Ectodermal cell (in vitro differentiated cells): Measurements from ENCODE around the gene GH1.
"Not testable (repeated sequence)": the region's sequence is repeated elsewhere in the genome, so short reads cannot be mapped to it uniquely, and the experiment has no call there.

Experiments
- H3K27ac ChIP-seq: 2 replicates; pipeline ENCODE4 v1.7.0; 2013; ENCODE audit warnings: mild to moderate bottlenecking, low read depth, low read length; ENCODE audit not compliant: insufficient read depth, poor library complexity, severe bottlenecking
- H3K27me3 ChIP-seq: 2 replicates; pipeline ENCODE4 v1.7.0; 2013; ENCODE audit warnings: mild to moderate bottlenecking, low read length; ENCODE audit not compliant: insufficient read depth, control insufficient read depth, poor library complexity, severe bottlenecking
- H3K36me3 ChIP-seq: one replicate; pipeline ENCODE4 v1.7.0; 2013; ENCODE audit warnings: low read length; ENCODE audit not compliant: control insufficient read depth, insufficient read depth
- H3K4me1 ChIP-seq: one replicate; pipeline ENCODE4 v1.7.0; 2013; ENCODE audit warnings: low read length; ENCODE audit not compliant: control insufficient read depth, insufficient read depth
- H3K4me3 ChIP-seq: 2 replicates; pipeline ENCODE4 v1.7.0; 2013; ENCODE audit warnings: low read depth, low read length, control low read depth; ENCODE audit not compliant: insufficient read depth
- H3K9me3 ChIP-seq: 2 replicates; pipeline ENCODE4 v1.7.0; 2013; ENCODE audit warnings: mild to moderate bottlenecking, low read length, moderate library complexity; ENCODE audit not compliant: control insufficient read depth
- WGBS, 2 experiments: methylation state at CpG; one replicate each; pipeline ENCODE4 v1.1.7; 2013; ENCODE audit warnings: missing lambda C conversion rate in 2 of 2; 5-methylcytosine and 5-hydroxymethylcytosine counted together

Gene GH1

DNA sequence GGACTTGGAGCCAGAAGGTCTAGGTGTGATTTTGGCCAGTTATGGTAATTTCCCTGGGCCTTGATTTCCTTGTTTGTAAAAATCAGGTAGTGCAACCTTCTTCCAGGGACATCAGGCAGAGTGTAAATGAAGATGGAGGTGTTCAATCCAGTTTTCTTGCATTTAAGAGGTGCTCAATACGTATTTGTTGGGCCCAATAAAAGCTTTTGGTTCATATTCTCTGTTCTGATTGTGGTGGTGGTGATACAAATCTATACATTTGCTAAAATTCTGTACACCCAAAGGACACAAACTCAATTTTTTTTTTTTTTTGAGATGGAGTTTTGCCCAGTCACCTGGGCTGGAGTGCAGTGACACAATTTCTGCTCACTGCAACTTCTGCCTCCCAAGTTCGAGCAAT is 7.5 kb upstream of the GH1 start:
- H3K27me3 ChIP-seq = no peaks in the 10 kb centered on the region
- H3K27ac ChIP-seq = no peak overlapping the region
- no peaks in the 10 kb centered on the region for H3K36me3 ChIP-seq
- WGBS, 2 experiments = 95 to 98% methylated on average over 2 of the region's 2 CpGs
- no peaks in the 10 kb centered on the region for H3K4me1 ChIP-seq
- H3K4me3 ChIP-seq = no peak overlapping the region
- no peaks in the 10 kb centered on the region for H3K9me3 ChIP-seq

DNA sequence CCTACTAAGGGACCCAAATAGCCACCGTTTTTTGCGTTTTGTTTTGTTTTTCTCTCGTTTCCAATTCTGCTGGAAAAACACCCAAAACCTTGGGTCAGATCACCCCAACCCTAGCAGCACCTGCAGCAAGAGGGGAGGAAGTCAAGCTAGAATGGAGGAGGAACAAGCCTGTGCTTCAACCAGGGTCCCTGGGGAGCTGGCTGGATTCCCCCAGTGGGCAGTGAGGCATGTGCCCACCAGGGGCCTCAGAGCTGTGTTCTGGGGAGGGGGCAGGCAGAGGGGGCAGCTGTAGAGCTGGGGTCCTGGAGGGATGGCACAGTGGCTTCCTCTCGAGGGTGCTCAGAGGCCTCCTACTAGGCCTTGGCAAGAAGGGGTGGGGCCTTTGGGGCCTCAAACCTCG is 7.0 kb upstream of the GH1 start:
- 88 to 90% methylated on average over 5 of the region's 5 CpGs for WGBS, 2 experiments
- H3K9me3 ChIP-seq = no peaks in the 10 kb centered on the region
- no peaks in the 10 kb centered on the region for H3K4me1 ChIP-seq
- H3K27me3 ChIP-seq = no peaks in the 10 kb centered on the region
- no peak overlapping the region for H3K4me3 ChIP-seq
- no peak overlapping the region for H3K27ac ChIP-seq
- no peaks in the 10 kb centered on the region for H3K36me3 ChIP-seq

DNA sequence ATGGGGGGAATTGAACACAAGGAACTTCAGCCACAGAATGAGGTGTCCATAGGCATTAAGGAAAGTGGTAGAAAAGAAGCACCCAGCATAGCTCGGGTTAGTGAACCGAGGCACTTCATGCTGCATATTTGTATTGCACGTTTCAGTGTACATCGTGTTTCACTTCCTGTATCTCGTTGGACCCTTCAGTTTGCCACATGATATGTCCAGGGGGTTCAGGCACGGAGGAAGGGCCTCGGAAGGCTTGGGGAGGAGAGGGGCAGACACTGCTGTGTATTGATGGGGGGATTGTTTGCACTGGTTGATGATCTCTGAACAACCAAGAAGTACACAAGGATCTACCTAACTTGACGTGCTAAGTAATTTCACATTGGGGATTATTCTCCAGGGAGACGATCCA is 3.8 kb upstream of the GH1 start:
- not testable (repeated sequence) for H3K4me1 ChIP-seq, H3K27me3 ChIP-seq, H3K27ac ChIP-seq, H3K4me3 ChIP-seq, H3K36me3 ChIP-seq, H3K9me3 ChIP-seq
- 94% methylated on average over 8 to 9 of the region's 9 CpGs for WGBS, 2 experiments

- H3K36me3 ChIP-seq, H3K4me1 ChIP-seq, H3K27me3 ChIP-seq, H3K9me3 ChIP-seq, H3K4me3 ChIP-seq, H3K27ac ChIP-seq: not testable (repeated sequence)
- 92 to 93% methylated on average over 5 of the region's 5 CpGs for WGBS, 2 experiments
Measured at GRCh38 chr17:63920779-63921178, 2.1 kb upstream of the GH1 start.

GRCh38 chr17:63920050-63920449 is 1.4 kb upstream of the GH1 start:
- not testable (repeated sequence) for H3K36me3 ChIP-seq, H3K4me1 ChIP-seq, H3K27me3 ChIP-seq, H3K27ac ChIP-seq, H3K4me3 ChIP-seq, H3K9me3 ChIP-seq
- 92 to 93% methylated on average over 6 of the region's 6 CpGs for WGBS, 2 experiments

GRCh38 chr17:63919311-63919723 is 678 bp upstream of the GH1 start:
- 60 to 63% methylated on average over 8 of the region's 8 CpGs for WGBS, 2 experiments
- H3K4me3 ChIP-seq = no peak overlapping the region

DNA sequence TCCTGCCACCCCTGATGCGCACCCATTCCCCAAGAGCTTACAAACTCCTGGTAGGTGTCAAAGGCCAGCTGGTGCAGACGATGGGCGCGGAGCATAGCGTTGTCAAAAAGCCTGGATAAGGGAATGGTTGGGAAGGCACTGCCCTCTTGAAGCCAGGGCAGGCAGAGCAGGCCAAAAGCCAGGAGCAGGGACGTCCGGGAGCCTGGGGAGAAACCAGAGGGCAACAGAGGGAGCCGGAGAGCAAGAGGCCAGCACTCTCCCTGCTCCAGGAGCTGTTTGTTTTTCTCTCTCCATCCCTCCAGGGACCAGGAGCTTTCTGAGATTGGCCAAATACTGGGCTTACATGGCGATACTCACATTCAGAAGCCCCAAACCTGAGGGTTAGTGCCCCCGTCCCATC is 334 bp downstream of the GH1 start:
- Histone ChIP-seq H3K4me3 (no peak overlapping the region), H3K27me3 (no peaks in the 10 kb centered on the region), H3K36me3 (no peaks in the 10 kb centered on the region), H3K9me3 (no peaks in the 10 kb centered on the region), H3K4me1 (no peaks in the 10 kb centered on the region), H3K27ac (no peak overlapping the region)
- 34 to 37% methylated on average over 10 of the region's 10 CpGs for WGBS, 2 experiments

More at GRCh38 chr17:63919311-63919723, 678 bp upstream of the GH1 start:
- H3K27ac ChIP-seq = no peak overlapping the region
- no peaks in the 10 kb centered on the region for H3K27me3 ChIP-seq
- no peaks in the 10 kb centered on the region for H3K4me1 ChIP-seq
- H3K36me3 ChIP-seq = no peaks in the 10 kb centered on the region
- no peaks in the 10 kb centered on the region for H3K9me3 ChIP-seq

DNA sequence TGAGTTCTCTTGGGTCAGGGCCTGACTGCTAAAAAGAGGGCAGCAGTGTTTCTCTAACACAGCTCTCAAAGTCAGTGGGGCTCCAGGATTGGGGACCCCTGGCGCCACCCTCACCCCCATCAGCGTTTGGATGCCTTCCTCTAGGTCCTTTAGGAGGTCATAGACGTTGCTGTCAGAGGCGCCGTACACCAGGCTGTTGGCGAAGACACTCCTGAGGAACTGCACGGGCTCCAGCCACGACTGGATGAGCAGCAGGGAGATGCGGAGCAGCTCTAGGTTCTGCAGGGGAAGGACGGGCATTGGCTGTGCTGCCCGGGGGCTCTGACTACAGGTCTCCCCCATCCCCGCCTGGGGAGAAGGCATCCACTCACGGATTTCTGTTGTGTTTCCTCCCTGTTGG is 993 bp downstream of the GH1 start:
- no peaks in the 10 kb centered on the region for H3K27me3 ChIP-seq
- H3K27ac ChIP-seq = no peak overlapping the region
- H3K4me3 ChIP-seq = no peak overlapping the region
- H3K36me3 ChIP-seq = no peaks in the 10 kb centered on the region
- no peaks in the 10 kb centered on the region for H3K9me3 ChIP-seq
- H3K4me1 ChIP-seq = no peaks in the 10 kb centered on the region
- 79 to 84% methylated on average over 13 of the region's 13 CpGs for WGBS, 2 experiments

GRCh38 chr17:63917206-63917605 is 1.4 kb downstream of the GH1 start:
- not testable (repeated sequence) for H3K36me3 ChIP-seq, H3K9me3 ChIP-seq, H3K27ac ChIP-seq, H3K27me3 ChIP-seq, H3K4me3 ChIP-seq, H3K4me1 ChIP-seq
- WGBS, 2 experiments = 93 to 97% methylated on average over 10 of the region's 11 CpGs

GRCh38 chr17:63916566-63917185 is 2.0 kb downstream of the GH1 start:
- Histone ChIP-seq H3K4me1 (no peaks in the 10 kb centered on the region), H3K4me3 (no peak overlapping the region)
- WGBS, 2 experiments = 90 to 94% methylated on average over 12 of the region's 12 CpGs

DNA sequence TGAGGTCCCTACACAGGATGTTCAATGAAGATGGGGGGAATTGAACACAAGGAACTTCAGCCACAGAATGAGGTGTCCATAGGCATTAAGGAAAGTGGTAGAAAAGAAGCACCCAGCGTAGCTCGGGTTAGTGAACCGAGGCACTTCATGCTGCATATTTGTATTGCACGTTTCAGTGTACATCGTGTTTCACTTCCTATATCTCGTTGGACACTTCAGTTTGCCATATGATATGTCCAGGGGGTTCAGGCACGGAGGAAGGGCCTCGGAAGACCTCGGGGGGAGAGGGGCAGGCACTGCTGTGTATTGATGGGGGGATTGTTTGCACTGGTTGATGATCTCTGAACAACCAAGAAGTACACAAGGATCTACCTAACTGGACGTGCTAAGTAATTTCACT is 2.9 kb downstream of the GH1 start:
- H3K4me1 ChIP-seq, H3K4me3 ChIP-seq, H3K36me3 ChIP-seq, H3K27ac ChIP-seq, H3K9me3 ChIP-seq, H3K27me3 ChIP-seq: not testable (repeated sequence)
- WGBS, 2 experiments = 92 to 93% methylated on average over 10 of the region's 10 CpGs

More at GRCh38 chr17:63916566-63917185, 2.0 kb downstream of the GH1 start:
- no peaks in the 10 kb centered on the region for H3K36me3 ChIP-seq
- H3K27ac ChIP-seq = no peak overlapping the region
- no peaks in the 10 kb centered on the region for H3K27me3 ChIP-seq
- no peaks in the 10 kb centered on the region for H3K9me3 ChIP-seq
